ENCODE measurements around the gene BUD13. TPM values are rescaled to one million over a fixed set of nuclear protein-coding genes. Genes with fewer than 3 reads are reported as not detected.

The BUD13 gene
- total and polyA plus RNA-seq, 9 of the 15 experiments (the other 6 are each of a cell fraction or from before 2014, with no cell fraction given): 9.5 to 34.1 (median 27.1) TPM

GRCh38 chr11:116721988-116722387 lies 50.8 kb downstream of the BUD13 start:
- H3K79me2 ChIP-seq (ENCODE audit: control insufficient read depth, insufficient read depth, low read length): no peaks in the 10 kb centered on the region
- intact Hi-C loops (cut with micrococcal nuclease): no loop called here
- in situ Hi-C loops (cut with MboI): no loop called here
- H3K4me1 ChIP-seq (replicated peaks in 1 of 2; ENCODE audit: control insufficient read depth in 2 of 2, insufficient read depth in 2 of 2, low read length in 2 of 2): peaks cover 0 to 3% of the 10 kb centered on the region in 2 experiments; a peak in 1 of 5 replicates
- no peak overlapping the region for H2AFZ ChIP-seq (ENCODE audit: low read depth, low read length)
- no peak for ATAC-seq
- DNase-seq (ENCODE audit: extremely low read depth in 1 of 4, low spot score in 3 of 4): no peak
- H4K20me1 ChIP-seq (replicated peaks; ENCODE audit: control insufficient read depth, insufficient read depth, low read length): peaks cover 12% of the 10 kb centered on the region; the same call in 1 of the 2 replicates
- no peaks in the 10 kb centered on the region for H3K9me1 ChIP-seq (ENCODE audit: control insufficient read depth, insufficient read depth, low read length)
- no peak overlapping the region for H3K27ac ChIP-seq (ENCODE audit: extremely low read depth, low read depth, low read length)
- POLR2A ChIA-PET: interaction anchor here (0.6 to 0.7 kb wide), 2 partner anchors 30 to 291 kb away, joined by 3 read pairs; no protein-coding TSS in a partner anchor
- no peak overlapping the region for H3K9ac ChIP-seq (ENCODE audit: insufficient read depth in 1 of 2, low read depth in 2 of 2, low read length in 2 of 2)
- H3K36me3 ChIP-seq (ENCODE audit: control insufficient read depth, insufficient read depth, low read length): no peaks in the 10 kb centered on the region
- TF ChIP-seq RBBP5 (IDR thresholded peaks at IDR 0.05; ENCODE audit: borderline replicate concordance, insufficient read depth, low read length, poor library complexity, severe bottlenecking) (no peak), L3MBTL2 (IDR thresholded peaks at IDR 0.05) (no peak), ZNF785 (CRISPR knock-in tag; IDR thresholded peaks at IDR 0.05) (no peak), ELF2 (CRISPR knock-in tag; IDR thresholded peaks at IDR 0.05) (no peak), CREBBP (IDR thresholded peaks at IDR 0.05; ENCODE audit: low read depth, low read length) (no peak), AFF1 (IDR thresholded peaks at IDR 0.05; ENCODE audit: low read depth in 1 of 2, partially characterized antibody in 2 of 2) (no peak), ZNF184 (CRISPR knock-in tag; IDR thresholded peaks at IDR 0.05) (no peak), ZNF778 (CRISPR knock-in tag; IDR thresholded peaks at IDR 0.05) (no peak)
- TF ChIP-seq, protein P1, sequence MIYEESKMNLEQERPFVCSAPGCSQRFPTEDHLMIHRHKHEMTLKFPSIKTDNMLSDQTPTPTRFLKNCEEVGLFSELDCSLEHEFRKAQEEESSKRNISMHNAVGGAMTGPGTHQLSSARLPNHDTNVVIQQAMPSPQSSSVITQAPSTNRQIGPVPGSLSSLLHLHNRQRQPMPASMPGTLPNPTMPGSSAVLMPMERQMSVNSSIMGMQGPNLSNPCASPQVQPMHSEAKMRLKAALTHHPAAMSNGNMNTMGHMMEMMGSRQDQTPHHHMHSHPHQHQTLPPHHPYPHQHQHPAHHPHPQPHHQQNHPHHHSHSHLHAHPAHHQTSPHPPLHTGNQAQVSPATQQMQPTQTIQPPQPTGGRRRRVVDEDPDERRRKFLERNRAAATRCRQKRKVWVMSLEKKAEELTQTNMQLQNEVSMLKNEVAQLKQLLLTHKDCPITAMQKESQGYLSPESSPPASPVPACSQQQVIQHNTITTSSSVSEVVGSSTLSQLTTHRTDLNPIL (CRISPR knock-in tag; IDR thresholded peaks at IDR 0.05): no peak
- CTCF ChIA-PET (ENCODE audit: low intra/inter-chr PET ratio): no interaction called here
- no peak overlapping the region for H3K4me3 ChIP-seq
- no TSS peak for BruUV-seq (replicated peaks)
- no peak overlapping the region for H3K4me2 ChIP-seq (ENCODE audit: insufficient read depth, low read length)
- 0% methylated on average over 4 of the region's 4 CpGs for WGBS (ENCODE audit: insufficient coverage, low coverage, missing lambda C conversion rate)
- H3K9me3 ChIP-seq (replicated peaks; ENCODE audit: control insufficient read depth, insufficient read depth, low read depth, low read length): no peaks in the 10 kb centered on the region
- no peak for FAIRE-seq
- H3K27me3 ChIP-seq (ENCODE audit: control insufficient read depth in 2 of 2, insufficient read depth in 2 of 2, low read length in 2 of 2): peaks cover 20 to 59% of the 10 kb centered on the region in 2 experiments; a peak in 4 of 5 replicates
